Spinal cord (tissue), 10 donors: ENCODE data around the gene SORCS1. TPM values are rescaled to one million over a fixed set of nuclear protein-coding genes. Genes with fewer than 3 reads are reported as not detected.

Source experiments
- DNase-seq, 6 donors: peaks; one replicate each; pipeline versions ENCODE4 v3.0.0 to v3.0.0-alpha.2; 2013 to 2015; ENCODE audit warnings: low spot score in 6 of 6, low read depth in 4 of 6
- H3K27ac ChIP-seq: one replicate; pipeline ENCODE4 v1.5.1; 2013; ENCODE audit warnings: low read depth, low read length, control low read depth
- H3K27me3 ChIP-seq: one replicate; pipeline ENCODE4 v1.6.1; 2013; ENCODE audit warnings: low read length; ENCODE audit not compliant: control insufficient read depth, insufficient read depth
- H3K36me3 ChIP-seq: one replicate; pipeline ENCODE4 v1.6.1; 2013; ENCODE audit warnings: low read length; ENCODE audit not compliant: control insufficient read depth, insufficient read depth
- H3K4me1 ChIP-seq: one replicate; pipeline ENCODE4 v1.6.1; 2013; ENCODE audit warnings: low read length; ENCODE audit not compliant: control insufficient read depth, insufficient read depth
- H3K4me3 ChIP-seq: one replicate; pipeline ENCODE4 v1.5.1; 2013; ENCODE audit warnings: low read depth, low read length, control low read depth
- H3K9me3 ChIP-seq: one replicate; pipeline ENCODE4 v1.6.1; 2013; ENCODE audit warnings: low read length; ENCODE audit not compliant: control insufficient read depth, insufficient read depth
- WGBS: methylation state at CpG from one replicate; pipeline ENCODE4 v1.1.5; 2013; ENCODE audit warnings: missing lambda C conversion rate; ENCODE audit not compliant: insufficient coverage; 5-methylcytosine and 5-hydroxymethylcytosine counted together
- polyA plus RNA-seq, 2 donors: library from polyadenylated mRNA; unstranded; fragments of 120-200 nt; gene quantifications; one replicate each; pipeline ENCODE4 v1.2.1, GENCODE V29; 2013; ENCODE audit not compliant: insufficient read length in 2 of 2
- total RNA-seq, 2 donors: library from RNA; depleted of rRNA in 1 of 2; stranded (reverse); fragments of 120-200 nt in 1 of 2; fragments of >200 nt in 1 of 2; gene quantifications; one replicate each; pipeline versions ENCODE4 v1.2.3 to v1.2.4, GENCODE V29; 2013 to 2014
- donor health status: healthy.

Gene SORCS1
- total and polyA plus RNA-seq, 4 donors = 11.4 to 38.0 (median 19.3) TPM

GRCh38 chr10:106612381-106612780 lies 552.1 kb downstream of the SORCS1 start:
- 100% methylated on average over 1 of the region's 6 CpGs for WGBS
- Histone ChIP-seq H3K9me3 (no peaks in the 10 kb centered on the region), H3K27me3 (no peaks in the 10 kb centered on the region), H3K4me3 (no peak overlapping the region), H3K36me3 (no peaks in the 10 kb centered on the region), H3K27ac (no peak overlapping the region), H3K4me1 (no peaks in the 10 kb centered on the region)
- DNase-seq = no peak

DNA sequence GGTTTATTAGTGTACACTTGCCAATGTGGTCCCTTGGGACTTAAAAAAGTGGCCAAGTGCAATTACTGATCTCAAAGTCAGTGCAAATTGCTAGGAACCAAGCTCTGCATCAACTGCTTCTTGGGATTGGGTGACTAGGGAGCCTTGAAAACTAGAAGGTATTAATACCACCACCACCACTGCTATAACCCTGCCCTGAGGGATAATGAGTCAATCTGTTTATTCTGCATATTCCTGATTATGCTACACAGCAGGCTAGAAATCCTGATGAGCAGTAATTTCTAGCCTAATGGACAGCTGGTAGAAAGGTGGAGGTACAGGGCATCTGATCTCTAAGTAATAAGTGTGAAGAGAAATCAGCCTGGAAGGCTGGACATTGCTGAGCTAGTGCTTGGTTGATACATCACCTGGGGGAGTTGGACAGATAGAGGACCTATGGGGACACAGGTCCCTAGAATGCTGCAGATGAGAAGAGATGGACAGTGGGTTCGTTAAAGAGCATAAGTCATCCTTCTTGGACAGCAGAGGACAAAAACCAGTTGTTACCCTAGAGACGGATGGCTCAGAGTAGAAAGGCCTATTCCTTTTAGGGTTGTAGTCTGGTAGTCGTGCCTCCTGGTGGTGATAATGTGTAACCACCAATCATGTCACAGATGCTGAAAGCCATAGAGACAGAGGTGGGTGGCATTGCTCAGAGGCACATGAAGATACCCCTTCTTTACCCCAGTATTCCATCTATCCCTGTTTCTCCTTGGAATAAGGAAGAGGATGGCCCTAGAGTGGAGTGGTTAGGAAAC lies 554.8 kb downstream of the SORCS1 start:
- DNase-seq = no peak
- H3K9me3 ChIP-seq = no peaks in the 10 kb centered on the region
- 77% methylated on average over 2 of the region's 3 CpGs for WGBS
- no peaks in the 10 kb centered on the region for H3K36me3 ChIP-seq
- no peak overlapping the region for H3K27ac ChIP-seq
- no peaks in the 10 kb centered on the region for H3K27me3 ChIP-seq
- no peak overlapping the region for H3K4me3 ChIP-seq
- H3K4me1 ChIP-seq = no peaks in the 10 kb centered on the region

GRCh38 chr10:106608066-106608465 lies 556.4 kb downstream of the SORCS1 start:
- Histone ChIP-seq H3K27ac (no peak overlapping the region), H3K9me3 (no peaks in the 10 kb centered on the region), H3K36me3 (no peaks in the 10 kb centered on the region), H3K27me3 (no peaks in the 10 kb centered on the region), H3K4me1 (no peaks in the 10 kb centered on the region), H3K4me3 (no peak overlapping the region)
- 100% methylated on average over 1 of the region's 1 CpG for WGBS
- DNase-seq = peak in 1 of 6 donors; percentile 22

DNA sequence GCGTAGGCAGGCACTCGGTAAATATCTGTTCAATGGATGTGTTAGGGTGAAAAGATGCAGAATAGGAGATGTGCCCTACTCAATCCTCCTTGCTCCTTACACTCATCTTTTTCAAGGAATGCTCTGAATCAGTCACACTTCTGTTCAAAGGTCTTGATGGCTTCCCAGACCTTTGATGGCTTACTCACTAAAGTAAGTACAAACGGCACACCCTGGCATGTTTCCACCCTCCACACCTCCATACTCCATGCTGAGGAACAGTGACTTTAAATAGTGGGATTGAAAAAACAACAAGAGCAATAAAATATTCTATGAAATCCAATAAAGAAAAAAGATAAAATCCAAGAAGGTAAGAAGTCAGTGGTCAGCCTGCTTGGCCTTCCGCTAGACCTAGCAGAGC lies 569.2 kb downstream of the SORCS1 start:
- DNase-seq = no peak
- no peaks in the 10 kb centered on the region for H3K27me3 ChIP-seq
- H3K9me3 ChIP-seq = no peaks in the 10 kb centered on the region
- H3K4me3 ChIP-seq = no peak overlapping the region
- H3K4me1 ChIP-seq = no peaks in the 10 kb centered on the region
- no peak overlapping the region for H3K27ac ChIP-seq
- H3K36me3 ChIP-seq = no peaks in the 10 kb centered on the region
- 83% methylated on average over 1 of the region's 4 CpGs for WGBS

DNA sequence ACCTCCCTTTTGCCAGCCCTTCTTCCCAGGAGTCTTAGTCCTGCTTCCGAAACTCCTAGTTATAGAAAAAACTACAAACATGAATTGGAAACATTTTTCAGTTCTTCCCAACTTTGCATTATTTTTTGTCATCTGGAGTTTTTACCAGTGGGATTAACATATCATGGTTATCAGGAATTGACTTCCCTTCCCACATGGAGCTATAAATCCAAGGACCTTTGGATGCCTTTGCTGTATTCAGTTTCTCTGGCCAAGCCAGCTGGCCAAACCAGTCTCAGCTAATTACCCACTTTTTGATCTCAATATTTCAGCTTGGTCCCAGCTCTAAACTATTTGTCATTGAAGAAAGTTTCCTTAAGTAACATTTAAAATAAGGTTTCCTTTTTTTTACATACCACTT lies 570.6 kb downstream of the SORCS1 start:
- Histone ChIP-seq H3K4me1 (no peaks in the 10 kb centered on the region), H3K27ac (no peak overlapping the region), H3K4me3 (no peak overlapping the region), H3K9me3 (no peaks in the 10 kb centered on the region), H3K27me3 (no peaks in the 10 kb centered on the region), H3K36me3 (no peaks in the 10 kb centered on the region)
- WGBS = no CpG with 5 or more reads among the region's 1 CpG
- DNase-seq = no peak

DNA sequence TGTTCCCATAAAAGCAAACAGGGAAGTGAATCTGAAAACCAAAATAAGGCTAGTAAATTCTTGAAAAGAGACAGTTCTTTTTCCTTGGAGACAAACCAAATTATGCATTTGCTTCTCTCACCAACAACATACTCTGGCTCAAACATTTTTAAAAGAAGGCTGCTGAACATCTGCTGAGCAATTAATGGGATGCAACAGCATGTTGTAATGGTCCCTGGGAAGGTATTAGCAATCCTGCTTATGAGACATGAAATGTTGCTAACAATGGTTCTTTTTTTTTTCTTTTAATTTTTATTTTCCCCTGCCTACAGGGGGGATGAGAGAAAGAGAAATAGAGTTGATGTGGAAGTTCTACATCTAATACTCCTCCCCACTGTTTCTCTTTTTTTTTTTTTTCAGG lies 572.1 kb downstream of the SORCS1 start:
- Histone ChIP-seq H3K27me3 (no peaks in the 10 kb centered on the region), H3K27ac (no peak overlapping the region), H3K4me1 (no peaks in the 10 kb centered on the region), H3K9me3 (no peaks in the 10 kb centered on the region), H3K36me3 (no peaks in the 10 kb centered on the region), H3K4me3 (no peak overlapping the region)
- DNase-seq = peak in 4 of 6 donors; percentile 22 to 94 (median 34)

DNA sequence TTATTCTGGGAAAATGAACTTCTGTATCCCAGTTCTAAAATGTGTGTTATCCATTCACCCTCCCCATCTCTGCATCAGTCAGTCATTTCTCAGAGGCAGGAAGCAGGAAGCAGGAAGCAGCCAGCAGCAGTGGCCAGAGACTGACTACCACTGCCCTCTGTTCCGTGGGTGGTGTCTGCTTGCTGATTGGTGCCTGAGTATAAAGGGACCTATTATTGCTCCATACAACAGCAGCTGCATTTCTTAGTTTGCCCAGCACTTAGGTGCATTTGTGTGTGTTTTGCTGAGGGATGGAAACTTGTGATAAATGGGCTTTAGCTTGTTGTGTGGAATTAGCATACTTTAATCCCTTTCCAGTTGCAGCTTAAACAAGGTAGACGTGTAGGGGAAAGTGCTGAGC lies 582.2 kb downstream of the SORCS1 start:
- H3K27me3 ChIP-seq = no peaks in the 10 kb centered on the region
- H3K4me3 ChIP-seq = no peak overlapping the region
- no peak overlapping the region for H3K27ac ChIP-seq
- DNase-seq = peak in 2 of 6 donors; percentile 45 to 50
- H3K4me1 ChIP-seq = no peaks in the 10 kb centered on the region
- 17% methylated on average over 1 of the region's 2 CpGs for WGBS
- H3K36me3 ChIP-seq = no peaks in the 10 kb centered on the region
- no peaks in the 10 kb centered on the region for H3K9me3 ChIP-seq

GRCh38 chr10:106577756-106578155 lies 586.8 kb downstream of the SORCS1 start:
- no CpG with 5 or more reads among the region's 2 CpGs for WGBS
- no peak overlapping the region for H3K4me3 ChIP-seq
- no peaks in the 10 kb centered on the region for H3K4me1 ChIP-seq
- no peak for DNase-seq
- no peak overlapping the region for H3K27ac ChIP-seq
- H3K9me3 ChIP-seq = no peaks in the 10 kb centered on the region
- no peaks in the 10 kb centered on the region for H3K36me3 ChIP-seq
- no peaks in the 10 kb centered on the region for H3K27me3 ChIP-seq

GRCh38 chr10:106577266-106577665 lies 587.2 kb downstream of the SORCS1 start:
- no peaks in the 10 kb centered on the region for H3K4me1 ChIP-seq
- no peak overlapping the region for H3K27ac ChIP-seq
- H3K4me3 ChIP-seq = no peak overlapping the region
- DNase-seq = peak in 1 of 6 donors; percentile 37
- 76% methylated on average over 3 of the region's 9 CpGs for WGBS
- no peaks in the 10 kb centered on the region for H3K27me3 ChIP-seq
- no peaks in the 10 kb centered on the region for H3K36me3 ChIP-seq
- H3K9me3 ChIP-seq = no peaks in the 10 kb centered on the region

GRCh38 chr10:106576534-106576933 lies 588.0 kb downstream of the SORCS1 start:
- Histone ChIP-seq H3K4me1 (no peaks in the 10 kb centered on the region), H3K4me3 (no peak overlapping the region), H3K36me3 (no peaks in the 10 kb centered on the region), H3K27me3 (no peaks in the 10 kb centered on the region), H3K27ac (no peak overlapping the region), H3K9me3 (no peaks in the 10 kb centered on the region)
- DNase-seq = no peak
- 63% methylated on average over 2 of the region's 4 CpGs for WGBS
